ENCODE results near the gene DACH2.

DNA sequence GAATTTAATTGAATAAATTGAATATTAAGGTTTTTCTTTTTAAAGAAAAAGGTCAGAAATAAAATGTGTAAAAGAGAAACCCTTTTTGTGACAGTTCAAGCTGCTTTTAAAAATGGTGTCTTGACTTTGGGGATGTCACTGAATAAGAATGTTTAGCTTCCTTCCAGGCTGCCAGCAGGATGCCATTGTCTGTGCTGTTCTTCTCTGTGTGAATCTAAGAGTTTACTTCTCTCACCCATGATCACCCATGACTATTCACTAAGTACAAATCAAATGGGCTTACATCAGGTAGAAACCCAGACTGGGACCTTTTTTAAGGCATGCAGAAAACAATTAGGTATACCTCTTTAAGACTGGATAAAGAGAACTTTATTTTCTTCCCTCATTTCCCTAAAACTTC, 115.3 kb downstream of the DACH2 start:
- TF ChIP-seq, protein P1, sequence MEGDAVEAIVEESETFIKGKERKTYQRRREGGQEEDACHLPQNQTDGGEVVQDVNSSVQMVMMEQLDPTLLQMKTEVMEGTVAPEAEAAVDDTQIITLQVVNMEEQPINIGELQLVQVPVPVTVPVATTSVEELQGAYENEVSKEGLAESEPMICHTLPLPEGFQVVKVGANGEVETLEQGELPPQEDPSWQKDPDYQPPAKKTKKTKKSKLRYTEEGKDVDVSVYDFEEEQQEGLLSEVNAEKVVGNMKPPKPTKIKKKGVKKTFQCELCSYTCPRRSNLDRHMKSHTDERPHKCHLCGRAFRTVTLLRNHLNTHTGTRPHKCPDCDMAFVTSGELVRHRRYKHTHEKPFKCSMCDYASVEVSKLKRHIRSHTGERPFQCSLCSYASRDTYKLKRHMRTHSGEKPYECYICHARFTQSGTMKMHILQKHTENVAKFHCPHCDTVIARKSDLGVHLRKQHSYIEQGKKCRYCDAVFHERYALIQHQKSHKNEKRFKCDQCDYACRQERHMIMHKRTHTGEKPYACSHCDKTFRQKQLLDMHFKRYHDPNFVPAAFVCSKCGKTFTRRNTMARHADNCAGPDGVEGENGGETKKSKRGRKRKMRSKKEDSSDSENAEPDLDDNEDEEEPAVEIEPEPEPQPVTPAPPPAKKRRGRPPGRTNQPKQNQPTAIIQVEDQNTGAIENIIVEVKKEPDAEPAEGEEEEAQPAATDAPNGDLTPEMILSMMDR (IDR thresholded peaks at IDR 0.05 in 8 of 11, conservative IDR thresholded peaks at IDR 0.05 in 3 of 11), result no peak
- TF ChIP-seq POLR2AphosphoS5 (IDR thresholded peaks at IDR 0.05) (no peak), POLR2A (IDR thresholded peaks at IDR 0.05) (no peak)

Measured in spleen (tissue), 7 donors.